ENCODE measurements around the gene MRPL1.
"Not testable (repeated sequence)": the region's sequence is repeated elsewhere in the genome, so short reads cannot be mapped to it uniquely, and the experiment has no call there.

The MRPL1 gene

DNA sequence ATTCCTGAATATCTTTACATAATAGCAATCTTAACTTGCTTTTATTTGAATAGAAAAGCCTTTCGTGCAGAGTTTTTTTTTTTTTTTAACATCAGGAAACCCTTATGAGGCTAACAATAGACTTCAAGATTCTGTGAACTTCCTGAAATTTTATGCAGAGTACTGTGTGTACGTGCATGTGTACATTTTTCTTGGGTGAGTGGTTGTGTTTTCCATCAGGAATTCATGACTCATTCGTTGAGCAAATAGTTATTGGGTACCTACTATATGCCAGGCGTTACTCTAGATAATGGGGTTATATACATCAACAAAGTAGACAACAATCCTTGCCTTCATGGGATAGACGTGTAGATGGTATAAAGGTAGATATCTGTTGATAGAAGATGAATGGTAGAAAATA, 59.1 kb downstream of the MRPL1 start:
- Mint-ChIP-seq H3K27me3 (no peaks in the 10 kb centered on the region), H3K27ac (no peak overlapping the region), H3K4me3 (no peak overlapping the region), H3K36me3 (peaks cover 39% of the 10 kb centered on the region), H3K9me3 (ENCODE audit: low read depth) (no peaks in the 10 kb centered on the region), H3K4me1 (ENCODE audit: low read depth) (peaks cover 14% of the 10 kb centered on the region)

DNA sequence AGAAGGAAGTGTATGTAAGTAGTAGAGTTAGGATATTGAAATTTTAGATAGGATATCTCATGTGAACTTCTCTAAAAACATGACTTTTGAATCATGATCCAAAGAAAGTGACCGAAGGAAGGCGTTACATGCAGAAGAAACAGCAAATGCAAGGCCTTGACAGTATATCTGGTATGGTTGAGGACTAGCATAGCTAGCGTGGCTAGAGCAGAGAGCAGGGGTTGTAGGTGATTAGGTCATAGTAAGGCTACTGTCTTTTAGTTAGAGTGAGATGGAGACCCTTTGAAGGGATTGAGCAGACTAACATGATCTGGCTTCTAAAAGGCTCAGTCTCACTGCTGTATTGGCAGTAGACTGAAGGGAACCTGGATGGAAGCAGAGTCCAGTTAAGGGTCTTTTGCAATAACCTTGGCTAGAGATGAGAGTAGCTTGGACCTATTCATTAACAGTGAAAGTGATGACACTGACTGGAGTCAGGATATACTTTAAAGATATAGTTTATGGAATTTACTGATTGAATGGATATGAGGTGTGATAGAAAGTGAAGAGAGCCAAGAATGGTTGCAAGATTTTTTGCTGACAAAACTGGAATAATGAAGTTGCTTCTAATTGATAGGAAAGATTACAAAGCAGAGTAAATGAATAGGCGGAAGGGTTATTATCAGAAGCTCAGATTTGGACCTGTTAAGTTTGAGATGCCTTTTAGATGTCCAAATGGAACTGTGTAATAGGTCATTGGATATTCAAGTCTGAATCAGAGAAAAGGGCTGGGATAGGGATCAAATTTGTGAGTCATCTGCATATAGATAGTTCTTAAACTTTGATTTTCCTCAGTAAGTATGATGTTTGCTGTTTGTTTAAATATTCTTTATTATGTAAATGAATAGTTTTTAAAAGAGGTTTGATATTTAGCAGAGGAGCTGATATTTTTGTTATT, 59.8 kb downstream of the MRPL1 start:
- peaks cover 14% of the 10 kb centered on the region for H3K4me1 Mint-ChIP-seq (ENCODE audit: low read depth)
- H3K27ac Mint-ChIP-seq, result no peak overlapping the region
- peaks cover 42% of the 10 kb centered on the region for H3K36me3 Mint-ChIP-seq

DNA sequence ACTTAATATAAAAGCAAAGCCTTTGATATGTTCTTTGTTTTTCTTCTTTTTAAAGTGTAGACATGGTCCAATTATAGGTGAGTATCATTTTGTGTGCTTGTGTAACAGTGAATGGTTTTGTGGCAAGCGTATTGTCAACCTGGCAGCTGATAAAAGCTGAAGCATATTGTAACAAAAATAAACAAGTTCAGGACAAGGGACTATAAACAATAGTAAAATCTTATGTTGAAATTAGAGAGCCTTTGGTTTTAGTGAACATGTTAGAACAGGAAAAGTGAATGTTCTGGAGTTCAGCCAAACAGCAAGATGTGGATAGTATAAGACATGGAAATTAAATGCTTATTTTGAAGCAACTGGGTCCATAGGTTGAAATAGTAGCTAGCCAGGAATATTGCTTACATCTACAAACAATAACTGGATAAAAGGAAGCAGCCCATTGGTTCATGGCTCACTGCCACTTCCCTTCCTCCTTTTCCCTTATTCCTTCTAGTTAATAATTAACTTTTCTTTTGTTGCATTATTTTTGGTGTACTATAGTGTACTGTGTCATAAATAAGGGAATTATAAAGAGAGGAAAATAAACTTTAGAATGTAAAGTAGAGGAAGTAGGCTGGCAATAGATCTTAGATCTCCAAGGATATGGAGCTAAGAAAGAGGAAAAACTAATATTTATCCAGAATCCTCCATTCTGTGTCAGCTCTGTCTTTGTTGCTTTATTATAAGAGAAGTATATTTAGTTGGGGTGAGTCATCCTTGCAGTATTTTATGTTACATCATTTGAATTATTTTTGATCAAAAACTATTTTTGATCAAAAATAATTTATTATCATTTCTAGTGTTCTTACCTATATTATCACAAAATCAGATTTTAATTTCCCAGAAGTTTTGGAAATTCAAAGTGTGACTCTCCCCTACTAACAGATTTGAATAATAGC, 65.6 kb downstream of the MRPL1 start:
- Mint-ChIP-seq H3K36me3 (peaks cover 42% of the 10 kb centered on the region), H3K27ac (no peak overlapping the region), H3K4me3 (no peak overlapping the region), H3K4me1 (ENCODE audit: low read depth) (no peaks in the 10 kb centered on the region), H3K27me3 (no peaks in the 10 kb centered on the region), H3K9me3 (ENCODE audit: low read depth) (no peaks in the 10 kb centered on the region)

More for the DNA sequence above, 59.8 kb downstream of the MRPL1 start:
- H3K27me3 Mint-ChIP-seq, result no peaks in the 10 kb centered on the region
- no peaks in the 10 kb centered on the region for H3K9me3 Mint-ChIP-seq (ENCODE audit: low read depth)
- no peak overlapping the region for H3K4me3 Mint-ChIP-seq

DNA sequence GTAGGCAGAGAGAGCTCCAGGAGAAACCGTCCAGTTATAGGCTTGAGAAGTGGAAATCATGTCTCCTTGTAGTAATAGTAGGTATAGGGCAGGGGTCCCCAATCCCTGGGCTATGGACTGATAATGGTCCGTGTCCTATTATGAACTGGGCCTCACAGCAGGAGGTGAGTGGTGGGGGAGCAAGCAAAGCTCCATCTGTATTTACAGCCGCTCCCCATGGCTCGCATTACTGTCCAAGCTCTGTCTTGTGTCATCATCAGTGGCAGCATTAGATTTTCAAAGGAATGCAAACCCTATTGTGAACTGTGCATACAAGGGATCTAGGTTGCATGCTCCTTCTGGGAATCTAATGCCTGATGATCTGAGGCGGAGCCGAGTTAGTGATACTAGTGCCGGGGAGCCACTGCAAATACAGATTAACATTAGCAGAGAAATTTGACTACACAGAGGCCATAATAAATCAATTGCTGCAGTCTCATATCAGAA, 67.6 kb downstream of the MRPL1 start:
- Mint-ChIP-seq H3K9me3 (ENCODE audit: low read depth) (no peaks in the 10 kb centered on the region), H3K4me3 (no peak overlapping the region), H3K36me3 (peaks cover 40% of the 10 kb centered on the region), H3K27ac (no peak overlapping the region), H3K27me3 (no peaks in the 10 kb centered on the region), H3K4me1 (ENCODE audit: low read depth) (no peaks in the 10 kb centered on the region)

DNA sequence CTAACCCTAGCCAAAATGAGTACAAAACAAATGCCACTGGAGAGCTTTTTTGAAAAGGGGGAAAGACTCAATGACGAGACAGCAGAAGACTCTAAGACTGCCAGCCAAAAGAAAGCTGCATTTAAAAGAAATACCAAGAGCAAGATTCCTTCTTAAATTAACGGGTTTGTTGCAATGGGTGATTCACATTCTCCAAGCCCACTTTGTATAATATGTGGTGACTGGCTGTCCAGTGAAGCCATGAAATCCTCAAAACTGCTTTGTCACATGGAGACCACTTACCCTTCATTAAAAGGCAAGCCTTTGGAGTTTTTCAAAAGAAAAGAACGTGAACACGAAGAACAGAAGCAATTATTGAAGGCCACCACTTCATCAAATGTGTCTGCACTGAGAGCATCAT, 68.2 kb downstream of the MRPL1 start:
- no peaks in the 10 kb centered on the region for H3K27me3 Mint-ChIP-seq
- H3K36me3 Mint-ChIP-seq, result peaks cover 36% of the 10 kb centered on the region
- no peak overlapping the region for H3K27ac Mint-ChIP-seq
- no peak overlapping the region for H3K4me3 Mint-ChIP-seq
- no peaks in the 10 kb centered on the region for H3K4me1 Mint-ChIP-seq (ENCODE audit: low read depth)
- H3K9me3 Mint-ChIP-seq (ENCODE audit: low read depth), result no peaks in the 10 kb centered on the region

DNA sequence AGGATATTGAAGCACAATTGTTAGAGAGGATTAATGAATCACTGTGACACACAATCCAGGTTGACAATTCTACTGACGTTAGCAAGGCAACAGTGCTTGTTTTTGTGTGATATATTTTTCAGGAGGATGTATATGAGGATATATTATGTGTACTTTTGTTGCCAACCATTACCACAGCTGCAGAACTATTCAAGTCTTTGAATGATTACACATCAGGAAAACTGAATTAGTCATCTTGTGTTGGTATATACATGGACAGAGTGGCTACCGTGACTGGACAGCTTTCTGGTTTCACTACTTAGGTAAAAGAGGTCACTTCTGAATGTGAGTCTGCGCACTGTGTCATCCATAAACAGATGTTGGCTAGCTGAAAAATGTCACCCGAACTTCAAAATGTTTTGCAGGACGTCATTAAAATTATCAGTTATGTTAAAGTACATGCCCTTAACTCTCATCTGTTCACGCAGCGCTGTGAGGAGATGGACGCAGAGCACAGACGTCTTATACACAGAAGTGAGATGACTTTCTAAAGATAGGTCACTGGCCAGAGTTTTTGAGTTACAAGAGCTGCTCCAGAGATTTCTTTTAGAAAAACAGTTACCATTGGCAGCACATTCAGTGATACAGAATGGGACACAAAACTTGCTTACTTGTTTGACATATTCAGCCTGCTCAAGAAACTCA, 69.0 kb downstream of the MRPL1 start:
- Mint-ChIP-seq H3K36me3 (peaks cover 35% of the 10 kb centered on the region), H3K27ac (no peak overlapping the region), H3K4me3 (no peak overlapping the region)

DNA sequence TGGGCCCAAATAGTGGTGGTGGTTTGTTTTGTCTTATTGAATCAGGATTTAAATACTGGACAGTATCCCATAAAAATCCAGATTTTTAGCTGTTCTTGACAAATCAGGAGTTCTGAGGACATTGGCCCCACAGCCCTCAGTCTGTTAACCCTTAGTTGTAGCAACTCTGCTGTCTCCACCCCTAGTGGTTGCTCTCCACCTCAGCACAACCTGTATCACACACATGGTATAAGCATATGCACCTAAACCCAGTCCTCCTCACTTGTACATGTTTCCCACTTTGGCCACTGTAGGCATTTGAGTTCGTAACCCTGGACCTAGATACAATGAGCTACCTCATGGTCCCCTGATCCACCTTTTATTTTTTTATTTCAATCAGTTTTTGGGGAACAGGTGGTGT, 75.9 kb downstream of the MRPL1 start:
- Mint-ChIP-seq H3K4me3 (no peak overlapping the region), H3K36me3 (peaks cover 54% of the 10 kb centered on the region), H3K27ac (no peak overlapping the region), H3K27me3 (no peaks in the 10 kb centered on the region), H3K9me3 (ENCODE audit: low read depth) (peaks cover 18% of the 10 kb centered on the region), H3K4me1 (ENCODE audit: low read depth) (peaks cover 15% of the 10 kb centered on the region)

More for the DNA sequence above, 69.0 kb downstream of the MRPL1 start:
- Mint-ChIP-seq H3K27me3 (no peaks in the 10 kb centered on the region), H3K4me1 (ENCODE audit: low read depth) (no peaks in the 10 kb centered on the region), H3K9me3 (ENCODE audit: low read depth) (no peaks in the 10 kb centered on the region)

DNA sequence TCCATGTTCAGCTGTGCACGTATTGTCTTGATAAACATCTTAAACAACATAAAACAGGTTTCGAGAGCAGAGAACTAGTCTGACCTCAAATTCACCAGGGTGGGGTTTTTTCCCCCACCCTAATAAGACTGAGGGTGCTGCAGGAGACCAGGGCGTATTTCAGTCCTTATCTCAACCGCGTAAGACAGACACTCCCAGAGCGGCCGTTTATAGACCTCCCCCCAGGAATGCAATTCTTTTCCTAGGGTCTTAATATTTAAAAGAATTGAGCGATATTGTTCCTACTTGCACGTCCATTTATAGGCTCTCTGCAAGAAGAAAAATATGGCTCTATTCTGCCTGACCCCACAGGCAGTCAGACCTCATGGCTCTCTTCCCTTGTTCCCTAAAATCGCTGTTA, 83.3 kb downstream of the MRPL1 start:
- not testable (repeated sequence) for H3K27me3 Mint-ChIP-seq, H3K27ac Mint-ChIP-seq, H3K4me3 Mint-ChIP-seq
- Mint-ChIP-seq H3K9me3 (ENCODE audit: low read depth) (peaks cover 18% of the 10 kb centered on the region), H3K4me1 (ENCODE audit: low read depth) (peaks cover 16% of the 10 kb centered on the region), H3K36me3 (peaks cover 35% of the 10 kb centered on the region)

DNA sequence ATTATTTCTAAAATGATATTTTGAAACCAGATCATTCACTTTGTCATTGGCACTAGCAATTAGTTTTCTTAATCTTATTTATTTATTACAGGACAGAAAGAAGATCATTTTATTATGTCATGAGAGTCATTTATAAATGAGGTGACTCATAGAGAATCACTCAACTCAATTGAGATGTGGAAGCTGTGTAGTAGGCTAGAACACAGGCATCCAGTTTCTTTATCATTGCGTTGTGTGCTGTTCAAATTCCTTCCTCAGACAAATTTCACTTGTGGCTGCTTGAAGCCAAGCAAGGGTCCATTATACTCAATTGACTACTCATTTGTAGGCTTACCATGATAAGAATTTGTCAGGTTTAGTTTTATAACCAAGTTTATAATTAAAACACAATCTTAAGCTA, 87.6 kb downstream of the MRPL1 start:
- no peak overlapping the region for H3K4me3 Mint-ChIP-seq
- H3K27me3 Mint-ChIP-seq, result no peaks in the 10 kb centered on the region
- H3K36me3 Mint-ChIP-seq, result peaks cover 17% of the 10 kb centered on the region
- no peaks in the 10 kb centered on the region for H3K9me3 Mint-ChIP-seq (ENCODE audit: low read depth)
- H3K27ac Mint-ChIP-seq, result no peak overlapping the region
- H3K4me1 Mint-ChIP-seq (ENCODE audit: low read depth), result no peaks in the 10 kb centered on the region

DNA sequence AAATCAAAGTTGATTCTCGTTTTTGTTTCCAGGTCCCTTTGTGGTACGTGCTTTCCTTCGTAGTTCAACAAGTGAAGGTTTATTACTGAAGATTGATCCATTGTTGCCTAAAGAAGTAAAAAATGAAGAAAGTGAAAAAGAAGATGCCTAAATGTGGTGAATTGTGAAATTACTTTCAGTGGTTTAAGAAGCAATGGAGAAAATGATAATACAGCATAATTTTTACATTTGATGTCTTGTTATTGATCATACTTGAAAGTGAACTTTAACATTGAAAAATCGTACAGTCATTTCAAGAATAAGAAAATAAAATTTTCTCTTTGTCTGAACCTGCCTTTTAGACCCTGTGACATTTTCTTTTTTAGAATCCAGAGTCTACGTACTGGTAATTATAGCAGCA, 89.8 kb downstream of the MRPL1 start:
- Mint-ChIP-seq H3K36me3 (peaks cover 8% of the 10 kb centered on the region), H3K27me3 (no peaks in the 10 kb centered on the region), H3K4me1 (ENCODE audit: low read depth) (peaks cover 6% of the 10 kb centered on the region), H3K9me3 (ENCODE audit: low read depth) (no peaks in the 10 kb centered on the region), H3K27ac (no peak overlapping the region), H3K4me3 (no peak overlapping the region)

DNA sequence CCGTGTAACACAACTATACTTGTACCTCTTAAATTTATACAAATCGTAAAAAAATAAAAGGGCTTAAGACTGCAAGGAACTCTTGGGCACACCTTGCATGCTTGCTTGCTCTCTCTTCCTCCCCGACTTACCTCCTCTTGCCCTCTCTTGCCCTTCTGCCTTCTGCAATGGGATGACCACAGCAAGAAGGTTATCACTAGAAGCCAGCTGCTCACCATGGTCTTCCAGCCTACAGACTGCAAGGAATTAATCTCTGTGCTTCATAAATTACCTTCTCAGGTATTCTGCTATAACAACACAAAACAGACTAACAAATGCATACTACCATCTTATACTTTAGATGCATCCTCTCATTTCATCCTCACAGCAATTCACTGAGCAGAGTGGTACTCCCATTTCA, 92.1 kb downstream of the MRPL1 start:
- Mint-ChIP-seq H3K36me3 (peaks cover 8% of the 10 kb centered on the region), H3K27ac (no peak overlapping the region)

DNA sequence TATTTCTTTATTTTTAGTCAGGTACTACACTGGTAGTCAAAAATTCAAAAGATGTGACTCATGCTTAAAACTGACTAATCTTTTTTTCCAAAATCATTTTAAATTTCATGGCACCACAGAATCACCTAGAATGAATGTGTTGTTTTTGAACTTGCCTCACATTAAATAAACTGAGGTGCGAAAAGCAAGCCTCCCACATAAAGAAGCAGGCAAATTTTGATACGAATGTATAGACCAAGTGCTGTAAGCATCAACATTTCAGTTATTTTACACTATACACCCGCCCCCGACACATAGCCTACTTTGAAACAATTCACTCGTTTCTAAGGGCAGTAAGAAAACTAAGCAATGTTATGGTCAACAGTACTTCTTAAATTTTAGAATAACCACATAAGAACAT, 94.3 kb downstream of the MRPL1 start:
- Mint-ChIP-seq H3K36me3 (peaks cover 6% of the 10 kb centered on the region), H3K4me1 (ENCODE audit: low read depth) (peaks cover 6% of the 10 kb centered on the region), H3K9me3 (ENCODE audit: low read depth) (no peaks in the 10 kb centered on the region), H3K27me3 (no peaks in the 10 kb centered on the region), H3K4me3 (no peak overlapping the region), H3K27ac (no peak overlapping the region)

More for the DNA sequence above, 92.1 kb downstream of the MRPL1 start:
- Mint-ChIP-seq H3K4me3 (no peak overlapping the region), H3K9me3 (ENCODE audit: low read depth) (no peaks in the 10 kb centered on the region), H3K4me1 (ENCODE audit: low read depth) (peaks cover 6% of the 10 kb centered on the region), H3K27me3 (no peaks in the 10 kb centered on the region)

DNA sequence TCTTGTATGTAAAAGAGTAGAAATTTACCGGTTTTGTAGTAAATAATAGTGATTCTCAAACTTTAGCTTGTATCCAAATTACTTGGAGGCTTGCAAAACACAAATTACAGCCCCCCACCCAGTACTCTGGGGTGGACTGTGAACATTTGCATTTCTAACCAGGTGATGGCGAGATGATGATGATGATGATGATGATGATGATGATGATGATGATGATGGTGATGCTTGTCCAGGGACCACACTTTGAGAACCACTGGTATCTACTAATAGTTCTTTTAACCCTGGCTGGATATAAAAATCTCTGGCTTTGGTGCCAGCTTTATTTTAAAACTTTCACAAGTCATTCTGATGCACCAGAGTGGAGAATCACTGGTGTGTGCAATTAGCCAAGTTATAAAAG, 96.3 kb downstream of the MRPL1 start:
- H3K9me3 Mint-ChIP-seq (ENCODE audit: low read depth), result no peaks in the 10 kb centered on the region
- H3K27ac Mint-ChIP-seq, result no peak overlapping the region
- peaks cover under 1% of the 10 kb centered on the region for H3K36me3 Mint-ChIP-seq
- no peaks in the 10 kb centered on the region for H3K27me3 Mint-ChIP-seq
- no peak overlapping the region for H3K4me3 Mint-ChIP-seq
- peaks cover 14% of the 10 kb centered on the region for H3K4me1 Mint-ChIP-seq (ENCODE audit: low read depth)

DNA sequence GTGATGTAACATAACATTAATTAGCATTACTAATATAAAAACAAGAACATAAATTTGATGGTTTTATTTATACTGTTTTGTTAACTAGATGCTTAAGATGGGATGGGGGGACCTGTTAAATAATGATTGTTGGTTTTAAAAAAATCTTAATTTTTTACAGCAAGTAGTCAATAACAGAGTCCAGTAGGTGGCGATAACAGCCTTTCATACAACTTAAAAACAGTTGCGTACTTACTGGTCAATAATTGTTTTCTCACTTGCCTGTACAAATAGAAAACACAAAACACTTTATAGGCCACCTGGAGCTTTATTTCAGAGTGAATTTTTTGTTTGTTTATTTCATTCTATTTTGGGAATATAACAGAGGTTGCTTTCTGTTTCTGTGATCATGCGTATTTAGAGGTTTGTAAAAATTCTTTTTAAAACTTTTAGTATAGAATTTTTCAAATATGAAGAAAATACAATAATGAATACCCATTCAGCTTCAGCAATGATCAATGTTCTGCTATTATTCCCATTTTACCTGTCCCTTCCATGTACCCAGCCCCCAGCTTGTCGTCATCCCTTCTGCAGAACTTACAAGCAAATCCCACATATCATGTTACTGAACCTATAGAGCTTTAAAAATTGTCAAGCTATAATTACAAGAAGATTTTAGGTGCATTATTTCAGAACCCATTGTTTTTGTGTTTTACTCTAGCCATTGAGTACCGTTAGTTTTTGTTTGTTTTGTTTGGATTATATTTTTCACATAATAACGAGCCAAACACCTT, 97.1 kb downstream of the MRPL1 start:
- no peaks in the 10 kb centered on the region for H3K9me3 Mint-ChIP-seq (ENCODE audit: low read depth)
- H3K27me3 Mint-ChIP-seq, result no peaks in the 10 kb centered on the region
- no peaks in the 10 kb centered on the region for H3K36me3 Mint-ChIP-seq
- H3K27ac Mint-ChIP-seq, result no peak overlapping the region
- H3K4me1 Mint-ChIP-seq (ENCODE audit: low read depth), result peaks cover 14% of the 10 kb centered on the region
- H3K4me3 Mint-ChIP-seq, result no peak overlapping the region

Data from activated naive CD8-positive, alpha-beta T cell (primary cell).